HEK293T (cell line): ENCODE measurements around the gene PRSS56.

Experiments
- CTCF ChIA-PET: fragments of 350-600 bp; formaldehyde crosslinking; extraction: SDS; loops from one replicate; lab custom pipeline; 2021; ENCODE audit warnings: antibody characterized with exemption, inconsistent platforms; lab: Yijun Ruan, JAX
- POLR2A ChIA-PET: fragments of 350-600 bp; formaldehyde crosslinking; extraction: SDS; loops from one replicate; lab custom pipeline; 2020; ENCODE audit warnings: antibody characterized with exemption, inconsistent platforms; lab: Yijun Ruan, JAX
- DNase-seq: peaks from one replicate; pipeline ENCODE4 v3.0.0; 2012; ENCODE audit warnings: mixed read lengths; ENCODE audit errors: extremely low spot score
- ARNT ChIP-seq: fragments of 450-650 bp; IDR thresholded peaks from 2 replicates; pipeline ENCODE4 v1.6.1; 2017; ENCODE audit warnings: mild to moderate bottlenecking
- BHLHE40 ChIP-seq: fragments of 450-650 bp; IDR thresholded peaks from 2 replicates; pipeline ENCODE4 v1.6.1; 2016; ENCODE audit warnings: mild to moderate bottlenecking, moderate library complexity, borderline replicate concordance
- CTBP1 ChIP-seq: fragments of 450-650 bp; IDR thresholded peaks from 2 replicates; pipeline ENCODE4 v1.6.1; 2016; ENCODE audit warnings: borderline replicate concordance
- ELF4 ChIP-seq: fragments of 450-650 bp; IDR thresholded peaks from 2 replicates; pipeline ENCODE4 v1.6.1; 2017; ENCODE audit warnings: antibody characterized with exemption
- FOXA1 ChIP-seq: fragments of 450-650 bp; IDR thresholded peaks from 2 replicates; pipeline ENCODE4 v1.6.1; 2016; ENCODE audit warnings: mild to moderate bottlenecking
- FOXK2 ChIP-seq: fragments of 450-650 bp; IDR thresholded peaks from 2 replicates; pipeline ENCODE4 v1.6.1; 2016; ENCODE audit warnings: mild to moderate bottlenecking
- FOXM1 ChIP-seq: fragments of 450-650 bp; IDR thresholded peaks from 2 replicates; pipeline ENCODE4 v1.6.1; 2017; ENCODE audit warnings: mild to moderate bottlenecking, borderline replicate concordance
- HDGF ChIP-seq: fragments of 450-650 bp; IDR thresholded peaks from 2 replicates; pipeline ENCODE4 v1.6.1; 2017; ENCODE audit warnings: antibody characterized with exemption, borderline replicate concordance
- L3MBTL2 ChIP-seq: fragments of 450-650 bp; conservative IDR thresholded peaks from 2 replicates; pipeline ENCODE4 v1.6.1; 2016; ENCODE audit warnings: mild to moderate bottlenecking
- LEF1 ChIP-seq: fragments of 450-650 bp; IDR thresholded peaks from 2 replicates; pipeline ENCODE4 v1.6.1; 2017; ENCODE audit warnings: mild to moderate bottlenecking, borderline replicate concordance
- NFRKB ChIP-seq: fragments of 450-650 bp; IDR thresholded peaks from 2 replicates; pipeline ENCODE4 v1.6.1; 2016; ENCODE audit warnings: mild to moderate bottlenecking, moderate library complexity
- SP1 ChIP-seq: fragments of 450-650 bp; IDR thresholded peaks from 2 replicates; pipeline ENCODE4 v1.6.1; 2017
- SUZ12 ChIP-seq: fragments of 450-650 bp; IDR thresholded peaks from 2 replicates; pipeline ENCODE4 v1.6.1; 2016; ENCODE audit warnings: mild to moderate bottlenecking
- TARDBP ChIP-seq: fragments of 450-650 bp; IDR thresholded peaks from 2 replicates; pipeline ENCODE4 v1.6.1; 2016
- ZNF384 ChIP-seq: fragments of 450-650 bp; IDR thresholded peaks from 2 replicates; pipeline ENCODE4 v1.6.1; 2016
- TF ChIP-seq, protein P1 (sequence below): fragments of 450-650 bp; IDR thresholded peaks from 2 replicates; pipeline ENCODE4 v1.6.1; 2016

PRSS56 gene

DNA sequence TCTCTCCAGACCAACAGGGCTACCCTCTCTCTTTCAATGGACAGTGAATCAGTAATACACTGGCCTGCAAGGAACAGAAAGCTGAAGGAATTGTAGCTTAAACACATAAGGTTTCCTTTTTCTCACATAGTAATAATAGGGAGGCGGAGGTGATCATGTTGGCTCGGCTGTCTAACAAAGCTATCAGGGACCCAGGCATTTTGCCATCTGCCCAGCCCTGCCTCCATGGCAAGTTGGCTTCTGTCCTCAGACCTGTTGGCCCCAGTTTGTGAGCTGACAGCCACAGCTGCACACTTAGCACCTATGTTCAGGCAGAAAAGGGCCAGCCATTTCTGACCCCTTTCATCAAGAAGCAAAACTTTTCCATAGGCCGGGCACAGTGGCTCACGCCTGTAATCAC lies 17.3 kb downstream of the PRSS56 start:
- ChIA-PET CTCF (no interaction called here), POLR2A (interaction anchor here (1.3 kb wide), 1 partner anchor 13 kb away, joined by 5 read pairs; the partner anchor contains the start of genes EIF4E2 and TIGD1)
- no peak for DNase-seq
- TF ChIP-seq FOXA1 = no peak
- TF ChIP-seq TARDBP = no peak
- TF ChIP-seq ZNF384 = no peak
- TF ChIP-seq, protein P1, sequence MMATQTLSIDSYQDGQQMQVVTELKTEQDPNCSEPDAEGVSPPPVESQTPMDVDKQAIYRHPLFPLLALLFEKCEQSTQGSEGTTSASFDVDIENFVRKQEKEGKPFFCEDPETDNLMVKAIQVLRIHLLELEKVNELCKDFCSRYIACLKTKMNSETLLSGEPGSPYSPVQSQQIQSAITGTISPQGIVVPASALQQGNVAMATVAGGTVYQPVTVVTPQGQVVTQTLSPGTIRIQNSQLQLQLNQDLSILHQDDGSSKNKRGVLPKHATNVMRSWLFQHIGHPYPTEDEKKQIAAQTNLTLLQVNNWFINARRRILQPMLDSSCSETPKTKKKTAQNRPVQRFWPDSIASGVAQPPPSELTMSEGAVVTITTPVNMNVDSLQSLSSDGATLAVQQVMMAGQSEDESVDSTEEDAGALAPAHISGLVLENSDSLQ = no peak
- TF ChIP-seq FOXM1 = no peak
- TF ChIP-seq LEF1 = no peak

DNA sequence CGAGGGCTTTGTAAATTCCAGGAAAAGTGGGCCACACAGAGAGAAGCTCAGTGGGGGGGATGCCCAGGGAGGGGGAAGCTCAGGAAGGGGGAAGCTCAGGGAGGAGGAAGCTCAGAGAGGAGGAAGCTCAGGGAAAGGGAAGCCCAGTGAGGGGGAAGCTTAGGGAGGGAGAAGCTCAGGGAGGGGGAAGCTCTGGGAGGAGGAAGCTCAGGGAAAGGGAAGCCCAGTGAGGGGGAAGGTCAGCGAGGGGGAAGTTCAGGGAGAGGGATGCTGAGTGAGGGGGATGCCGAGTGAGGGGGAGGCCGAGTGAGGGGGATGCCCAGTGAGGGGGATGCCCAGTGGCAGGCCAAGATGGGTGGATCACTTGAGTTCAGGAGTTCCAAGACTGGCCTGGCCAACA lies 18.5 kb downstream of the PRSS56 start:
- TF ChIP-seq ELF4 (no peak), HDGF (no peak), TARDBP (no peak), NFRKB (no peak), FOXM1 (no peak), FOXA1 (no peak), SUZ12 (no peak), FOXK2 (no peak), L3MBTL2 (no peak), ZNF384 (no peak), LEF1 (no peak), BHLHE40 (no peak), SP1 (no peak), CTBP1 (no peak), ARNT (no peak)
- TF ChIP-seq, protein P1 = no peak
- POLR2A ChIA-PET = interaction anchor here (2.0 kb wide), 1 partner anchor 12 kb away, joined by 7 read pairs; the partner anchor contains the start of genes EIF4E2 and TIGD1
- CTCF ChIA-PET = interaction anchor here (0.6 to 1.2 kb wide), 2 partner anchors 16 to 382 kb away, joined by 3 read pairs; no protein-coding TSS in a partner anchor
- no peak for DNase-seq

DNA sequence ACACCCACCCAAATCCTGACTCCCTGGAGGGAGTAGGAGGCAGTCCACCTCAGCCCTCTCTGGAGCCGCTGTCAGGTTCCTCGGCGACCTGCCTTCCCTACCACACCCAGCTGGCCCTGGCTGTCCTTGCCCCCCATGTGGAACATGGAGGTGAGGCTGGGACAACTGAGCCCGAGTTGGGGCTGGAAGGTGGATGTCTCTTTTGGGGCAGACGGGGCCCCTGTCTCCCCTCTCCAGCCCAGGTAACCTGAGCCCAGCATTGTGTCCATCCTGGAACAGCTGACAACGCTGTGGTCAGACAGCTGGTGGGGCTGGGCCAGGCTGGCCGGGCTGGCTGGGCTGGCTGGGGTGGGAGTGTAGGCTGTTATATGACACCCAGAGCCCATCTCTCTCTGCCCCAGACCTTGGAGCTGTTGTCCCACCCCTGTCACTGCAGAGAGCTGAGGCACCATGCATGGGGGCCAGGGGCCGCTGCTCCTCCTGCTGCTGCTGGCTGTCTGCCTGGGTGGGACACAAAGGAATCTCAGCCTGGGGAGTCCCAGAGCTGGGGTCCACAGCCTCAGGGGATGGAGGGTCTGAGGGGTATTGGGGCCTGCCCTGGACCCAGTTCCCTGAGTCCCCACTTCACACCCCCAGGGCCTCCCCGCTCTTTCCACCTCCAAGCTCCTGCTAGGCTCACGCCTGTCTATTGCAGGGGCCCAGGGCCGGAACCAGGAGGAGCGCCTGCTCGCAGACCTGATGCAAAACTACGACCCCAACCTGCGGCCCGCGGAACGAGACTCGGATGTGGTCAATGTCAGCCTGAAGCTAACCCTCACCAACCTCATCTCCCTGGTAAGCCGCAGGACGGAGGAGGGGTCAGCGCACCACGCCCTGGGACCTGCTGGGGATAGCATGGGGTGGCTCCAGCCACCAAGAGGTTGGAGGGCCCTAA lies 19.4 kb downstream of the PRSS56 start, which contains the start of gene CHRNG:
CHRNG (plus strand) TSS at position 395 of the 934 bp plus-strand sequence; CDS start at position 451, 56 bp downstream.
- ChIA-PET POLR2A (interaction anchor here (2.0 kb wide), 1 partner anchor 11 kb away, joined by 7 read pairs; the partner anchor contains the start of genes EIF4E2 and TIGD1), CTCF (interaction anchor here (1.2 kb wide), 1 partner anchor 17 kb away, joined by 3 read pairs; no protein-coding TSS in a partner anchor)
- TF ChIP-seq ZNF384 (no peak), L3MBTL2 (no peak), CTBP1 (no peak), FOXA1 (no peak), HDGF (no peak), FOXK2 (no peak), ELF4 (no peak), FOXM1 (no peak), SUZ12 (no peak), TARDBP (no peak), NFRKB (no peak), SP1 (no peak)
- DNase-seq = no peak

DNA sequence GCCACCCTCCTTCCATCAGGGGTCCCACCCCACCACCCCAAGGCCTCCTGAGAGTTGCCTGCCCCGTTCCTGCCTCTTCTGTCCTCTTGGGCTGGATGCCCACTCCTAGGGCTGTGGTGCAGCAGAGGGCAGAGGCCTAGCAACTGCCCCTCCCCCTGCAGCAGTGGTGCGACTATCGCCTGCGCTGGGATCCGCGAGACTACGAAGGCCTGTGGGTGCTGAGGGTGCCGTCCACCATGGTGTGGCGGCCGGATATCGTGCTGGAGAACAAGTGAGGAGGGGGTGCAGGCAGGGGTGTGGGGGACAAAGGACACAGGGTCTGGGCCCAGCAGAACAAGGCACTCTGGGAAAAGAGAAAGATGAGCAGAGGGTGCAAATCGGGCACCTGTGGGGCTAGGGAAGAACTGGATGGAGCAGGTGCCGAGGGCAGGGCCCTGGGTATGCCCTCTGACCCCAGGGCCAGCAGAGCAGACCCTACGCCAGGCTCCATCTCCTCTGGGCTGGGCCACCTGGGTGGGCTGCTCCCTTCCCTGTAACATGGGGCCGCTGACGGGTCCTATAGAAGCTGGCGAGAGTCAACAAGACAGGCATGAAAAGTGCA lies 20.4 kb downstream of the PRSS56 start:
- ChIA-PET CTCF (no interaction called here), POLR2A (no interaction called here)
- TF ChIP-seq TARDBP = no peak
- no peak for TF ChIP-seq FOXK2
- TF ChIP-seq LEF1 = no peak
- no peak for TF ChIP-seq L3MBTL2
- no peak for TF ChIP-seq BHLHE40
- no peak for TF ChIP-seq NFRKB
- no peak for TF ChIP-seq SP1
- no peak for TF ChIP-seq SUZ12
- TF ChIP-seq, protein P1 = no peak
- TF ChIP-seq ELF4 = no peak
- no peak for TF ChIP-seq ZNF384
- TF ChIP-seq HDGF = no peak
- TF ChIP-seq ARNT = no peak
- no peak for TF ChIP-seq FOXA1
- no peak for TF ChIP-seq CTBP1
- no peak for DNase-seq

DNA sequence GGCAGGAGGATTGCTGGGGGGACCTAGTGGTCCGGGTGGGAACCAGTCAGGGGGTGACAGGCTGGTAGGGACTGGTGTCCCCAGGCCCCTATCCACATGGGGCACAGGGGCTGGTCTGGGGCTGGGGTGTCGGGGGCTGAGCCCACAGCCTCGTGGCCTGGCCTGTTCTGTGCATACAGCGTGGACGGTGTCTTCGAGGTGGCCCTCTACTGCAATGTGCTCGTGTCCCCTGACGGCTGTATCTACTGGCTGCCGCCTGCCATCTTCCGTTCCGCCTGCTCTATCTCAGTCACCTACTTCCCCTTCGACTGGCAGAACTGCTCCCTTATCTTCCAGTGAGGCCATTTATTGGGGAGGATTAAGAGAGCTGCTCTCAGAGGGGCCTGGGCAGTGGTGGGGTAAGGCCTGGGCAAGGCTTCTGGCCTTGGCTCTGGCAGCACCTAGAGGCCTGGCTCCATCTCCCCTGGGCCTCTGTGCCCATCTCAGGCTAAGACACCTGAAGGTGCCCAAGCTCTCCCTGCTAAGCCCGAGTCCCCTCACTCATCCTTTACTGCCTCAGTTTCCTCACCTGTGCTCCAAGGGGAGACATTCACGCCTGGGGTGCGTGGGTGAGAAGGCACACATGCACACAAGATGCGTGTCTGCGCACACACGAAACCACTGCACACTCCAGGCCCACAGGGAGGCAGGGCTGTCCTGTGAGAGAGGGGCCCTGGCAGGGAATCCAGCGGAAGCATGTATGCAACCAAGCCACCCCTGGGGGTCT lies 21.2 kb downstream of the PRSS56 start:
- CTCF ChIA-PET = no interaction called here
- no peak for TF ChIP-seq CTBP1
- TF ChIP-seq TARDBP = no peak
- TF ChIP-seq LEF1 = no peak
- TF ChIP-seq HDGF = no peak
- TF ChIP-seq SUZ12 = no peak
- no peak for DNase-seq
- POLR2A ChIA-PET = no interaction called here
